Endometrial microvascular endothelial cells (primary cell): ENCODE measurements around the gene ZNF19. TPM values are rescaled to one million over a fixed set of nuclear protein-coding genes. Genes with fewer than 3 reads are reported as not detected.

Source experiments
- in situ Hi-C: cut with HindIII; loops from 2 replicates; pipeline ENCODE4 v1.10.0; 2017; ENCODE audit warnings: low sequenced_read_pairs, low pct_unique_long_range_greater_than_20kb; ENCODE audit errors: inconsistent ontology term
- total RNA-seq: library from RNA; depleted of rRNA; stranded (reverse); fragments of >200 nt; gene quantifications from one replicate; pipeline ENCODE4 v1.2.3, GENCODE V29; 2015; ENCODE audit errors: inconsistent ontology term

The ZNF19 gene
- total RNA-seq, 1 donor from 2014 or later: 0.37 TPM

DNA sequence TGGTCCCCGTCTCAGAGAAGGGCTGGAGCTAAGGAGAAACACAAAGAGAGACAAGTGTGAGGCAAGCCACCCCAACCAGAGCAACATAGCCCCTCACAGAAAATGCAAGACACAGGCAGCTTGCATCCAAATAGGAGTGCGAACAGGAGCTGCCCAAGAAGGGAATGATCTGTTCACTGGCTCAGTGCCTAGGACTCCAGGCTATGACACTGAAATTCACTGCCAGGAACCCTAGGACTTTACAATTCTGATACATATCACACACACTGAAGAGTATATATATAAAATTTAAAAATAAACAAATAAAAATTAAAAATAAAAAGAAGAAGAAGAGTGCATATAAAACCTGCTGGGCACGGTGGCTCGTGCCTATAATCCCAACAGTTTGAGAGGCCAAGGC lies 32.3 kb downstream of the ZNF19 start:
- in situ Hi-C loops: no loop called here

DNA sequence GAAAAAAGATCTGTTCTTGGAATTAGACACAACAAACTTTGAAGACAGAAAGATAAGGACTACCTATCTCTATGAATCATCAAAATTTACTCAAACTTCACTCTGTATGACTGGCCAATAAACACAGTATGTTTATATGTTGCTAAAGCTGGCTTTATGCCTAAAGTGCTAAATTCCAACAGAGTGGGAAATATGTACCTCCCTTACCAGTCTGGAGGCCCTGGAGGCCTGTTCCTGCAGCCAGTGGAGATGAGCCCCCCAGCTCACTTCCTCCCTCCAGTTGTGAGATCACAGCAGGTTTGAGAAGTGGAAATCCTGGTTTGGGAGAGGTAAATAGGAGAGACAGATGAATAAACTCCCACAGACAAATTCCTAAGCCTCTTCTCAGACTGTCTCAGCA lies 36.1 kb downstream of the ZNF19 start:
- in situ Hi-C loops: no loop called here

DNA sequence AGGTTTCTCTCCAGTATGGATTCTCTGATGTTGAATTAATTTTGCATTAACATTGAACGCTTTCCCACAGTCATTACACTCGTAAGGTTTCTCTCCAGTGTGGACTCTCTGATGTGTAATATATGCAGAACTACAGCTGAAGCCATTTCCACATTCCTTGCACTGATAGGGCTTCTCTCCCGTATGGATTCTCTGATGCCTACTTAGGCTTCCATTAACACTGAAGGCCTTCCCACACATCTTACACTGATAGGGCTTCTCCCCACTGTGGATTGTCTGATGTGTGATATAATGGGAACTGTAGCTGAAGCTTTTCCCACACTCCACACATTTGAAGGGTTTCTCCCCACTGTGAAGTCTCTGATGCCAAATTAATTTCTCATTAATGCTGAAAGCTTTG lies 40.1 kb downstream of the ZNF19 start:
- in situ Hi-C loops: no loop called here

- in situ Hi-C loops: no loop called here
Measured at GRCh38 chr16:71448274-71448866, 40.8 kb downstream of the ZNF19 start.

DNA sequence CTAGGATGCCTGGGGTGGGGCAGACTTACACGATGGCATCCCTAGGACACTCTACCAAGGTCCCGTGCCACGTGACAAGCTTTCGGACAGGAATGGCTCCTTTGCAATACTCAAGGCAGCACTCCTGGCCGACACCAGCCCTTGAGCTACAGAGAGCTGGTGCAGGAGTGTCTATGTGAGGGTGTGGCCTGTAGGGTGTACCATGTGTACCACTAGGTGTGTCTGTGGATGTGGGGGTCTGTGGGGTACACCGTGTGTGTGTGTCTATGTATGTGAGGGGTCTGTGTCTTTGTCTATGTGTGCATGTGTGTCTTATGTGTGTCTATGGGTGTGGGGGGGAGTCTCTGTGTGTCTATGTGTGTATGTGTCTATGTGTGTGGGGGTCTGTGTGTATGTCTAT lies 45.4 kb downstream of the ZNF19 start:
- in situ Hi-C loops: no loop called here

GRCh38 chr16:71442051-71442440 lies 47.1 kb downstream of the ZNF19 start, which contains the start of gene TLE7:
TLE7 (minus strand) TSS chr16:71442054; CDS start chr16:71433324, 8,730 bp downstream.
- in situ Hi-C loops: no loop called here

DNA sequence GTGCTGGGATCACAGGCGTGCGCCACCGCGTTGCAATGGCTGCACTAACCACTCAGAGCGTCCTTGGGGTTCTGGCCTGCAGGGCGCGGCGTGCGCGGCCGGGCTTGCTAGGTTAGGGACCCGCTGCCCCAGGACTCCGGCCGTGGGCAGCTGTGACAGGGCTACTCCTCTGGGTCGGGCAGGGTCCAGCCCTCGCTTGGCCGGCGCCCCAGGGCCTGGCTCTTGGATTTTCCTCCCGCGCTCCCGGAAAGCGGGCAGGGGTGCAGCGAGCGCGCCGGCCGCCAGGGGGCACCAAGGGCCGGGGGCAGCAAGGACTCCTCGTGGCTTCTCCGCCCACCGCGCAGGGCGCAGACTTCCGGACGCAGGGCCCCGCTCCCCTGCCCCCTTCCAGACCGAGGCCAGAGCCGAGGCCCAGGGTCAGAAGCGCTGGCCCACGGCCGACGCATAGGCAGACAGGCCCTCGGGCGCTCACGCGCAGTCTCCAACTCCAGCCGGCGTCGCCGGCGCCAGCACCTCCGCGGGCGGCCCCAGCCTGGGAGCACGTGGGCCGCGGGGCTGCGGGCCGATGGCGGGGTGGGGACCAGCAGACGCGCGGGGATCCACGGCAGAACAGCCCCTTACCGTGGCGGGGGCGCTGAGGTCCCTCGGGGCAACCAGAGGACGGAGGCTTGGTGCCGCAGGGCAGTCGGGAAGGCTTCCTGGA lies 47.6 kb downstream of the ZNF19 start:
- in situ Hi-C loops: no loop called here

DNA sequence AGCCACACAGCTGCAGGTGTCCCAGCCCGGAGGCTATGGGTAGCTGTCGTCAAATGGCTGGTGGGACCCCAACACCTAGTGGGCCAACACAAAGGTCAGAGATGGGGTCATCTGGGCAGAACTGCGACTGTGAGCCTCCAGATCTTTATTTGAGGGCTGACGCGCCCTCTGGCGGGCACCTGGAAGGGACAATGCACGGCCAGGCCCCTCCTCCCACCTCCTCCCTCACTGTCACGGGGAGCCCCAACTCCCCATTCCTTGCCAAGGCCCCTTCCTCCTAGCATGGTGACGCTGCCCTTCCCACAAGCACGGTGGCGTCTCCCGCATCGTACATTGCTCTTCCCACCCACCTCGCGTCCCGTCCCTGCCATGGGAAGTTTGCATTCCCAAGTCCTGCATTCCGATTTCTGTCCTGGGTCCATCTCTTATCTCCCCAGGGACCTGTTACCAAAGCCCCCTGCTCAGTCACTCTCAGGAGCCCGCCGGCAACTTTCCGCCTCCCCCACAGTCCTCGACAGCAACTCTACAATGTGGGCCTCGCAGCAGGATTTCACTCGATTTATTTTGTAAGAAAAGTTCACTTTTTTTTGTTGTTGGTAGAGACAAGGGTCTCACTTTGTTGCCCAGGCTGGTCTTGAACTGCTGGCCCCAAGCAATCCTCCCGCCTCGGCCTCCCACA lies 48.3 kb downstream of the ZNF19 start:
- in situ Hi-C loops: no loop called here

DNA sequence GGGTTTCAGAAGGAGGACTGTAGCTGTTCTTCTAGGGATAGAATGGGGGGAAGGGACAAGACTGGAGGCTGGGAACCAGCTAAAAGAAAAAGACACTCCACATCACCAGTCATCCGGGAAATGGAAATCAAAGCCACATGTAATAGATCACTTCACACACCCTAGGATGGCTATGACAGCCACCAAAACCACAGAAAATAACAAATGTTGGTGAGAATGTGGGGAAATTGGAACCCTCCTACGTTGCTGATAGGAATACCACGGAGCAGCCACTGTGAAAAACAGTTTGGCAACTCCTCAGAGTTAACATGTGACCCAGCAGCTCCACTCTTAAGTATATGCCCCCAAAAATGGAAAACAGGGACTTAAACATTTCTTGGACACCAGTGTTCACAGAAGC lies 49.6 kb downstream of the ZNF19 start:
- in situ Hi-C loops: no loop called here

DNA sequence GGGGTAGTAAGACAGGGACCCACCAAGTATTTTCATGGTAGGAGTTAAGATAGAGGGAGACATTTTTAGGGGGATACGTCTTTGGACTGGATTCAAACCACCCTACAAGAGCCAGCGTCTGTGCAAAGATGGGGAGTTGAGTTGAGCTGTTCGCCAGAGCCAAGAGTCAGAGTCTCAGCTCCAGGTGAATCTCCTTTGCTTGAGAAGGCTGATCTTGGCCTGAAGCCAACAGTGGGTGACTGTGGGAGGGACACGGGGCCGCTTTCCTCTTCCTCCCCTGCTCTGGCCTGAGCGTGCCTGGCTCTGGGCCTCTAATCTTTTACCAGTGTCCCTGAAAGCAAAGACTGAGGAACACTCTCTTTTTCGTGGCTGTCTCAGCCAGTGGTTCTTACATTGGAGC lies 52.7 kb downstream of the ZNF19 start:
- in situ Hi-C loops: no loop called here

GRCh38 chr16:71432906-71433305 lies 56.2 kb downstream of the ZNF19 start:
- in situ Hi-C loops: no loop called here

DNA sequence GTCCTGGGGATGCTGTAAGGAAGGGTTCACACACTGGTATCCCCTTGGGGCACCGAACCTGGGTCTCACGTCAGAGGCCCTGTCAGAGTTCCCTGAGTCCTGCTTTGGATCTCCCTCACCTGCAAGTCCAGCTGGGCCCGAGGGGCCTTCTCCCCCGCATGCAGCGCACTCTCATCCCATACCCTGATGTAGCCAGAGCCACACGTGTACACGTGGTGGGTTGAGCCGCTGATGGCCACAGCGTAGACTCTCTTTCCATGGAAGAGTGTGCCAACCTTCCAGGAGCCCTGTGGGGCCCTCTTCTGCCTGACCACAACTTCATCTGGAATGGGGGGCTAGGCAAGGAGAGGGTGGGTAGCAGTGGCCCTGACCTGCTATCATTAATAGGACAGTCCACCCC lies 57.1 kb downstream of the ZNF19 start:
- in situ Hi-C loops: no loop called here

DNA sequence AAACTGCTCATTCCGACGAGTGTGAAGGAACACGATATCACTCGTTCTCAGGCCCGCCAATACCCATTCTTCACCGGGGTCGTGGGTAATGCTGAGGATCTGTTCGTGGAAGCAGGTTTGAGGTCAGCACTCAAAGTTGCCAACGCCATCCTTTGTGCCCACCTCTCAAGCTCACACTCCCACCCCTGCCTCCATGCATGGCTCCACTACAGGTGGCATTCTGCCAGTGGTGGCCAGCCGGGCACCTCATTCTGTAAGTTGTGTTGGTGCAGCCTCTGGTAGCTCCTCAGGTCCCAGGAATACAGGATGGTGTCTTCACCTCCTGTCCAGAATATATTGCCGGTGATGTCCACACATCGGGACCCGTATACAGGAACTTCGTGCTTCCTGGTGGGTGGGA lies 57.9 kb downstream of the ZNF19 start:
- in situ Hi-C loops: no loop called here

GRCh38 chr16:71430744-71431143 lies 58.4 kb downstream of the ZNF19 start:
- in situ Hi-C loops: no loop called here

DNA sequence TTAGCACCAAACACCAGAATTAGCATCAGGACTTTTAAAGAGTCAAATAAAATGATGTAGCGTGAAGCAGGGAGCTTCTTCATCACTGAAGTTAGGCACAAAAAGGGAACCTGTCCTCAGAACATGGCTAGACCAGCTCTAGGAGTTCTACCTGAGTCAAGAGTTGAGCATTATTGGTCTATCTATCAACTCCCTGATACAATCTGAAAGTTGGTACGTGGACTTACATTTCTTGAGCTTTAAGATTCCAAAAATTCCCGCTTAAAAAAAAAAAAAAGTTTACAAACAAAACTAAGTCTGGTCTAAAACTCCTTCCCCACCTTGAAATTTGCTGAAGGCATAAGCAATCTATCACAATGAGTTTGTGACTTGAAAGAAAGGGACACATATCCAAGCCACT lies 59.5 kb downstream of the ZNF19 start:
- in situ Hi-C loops: no loop called here

GRCh38 chr16:71428883-71429282 lies 60.2 kb downstream of the ZNF19 start:
- in situ Hi-C loops: no loop called here

DNA sequence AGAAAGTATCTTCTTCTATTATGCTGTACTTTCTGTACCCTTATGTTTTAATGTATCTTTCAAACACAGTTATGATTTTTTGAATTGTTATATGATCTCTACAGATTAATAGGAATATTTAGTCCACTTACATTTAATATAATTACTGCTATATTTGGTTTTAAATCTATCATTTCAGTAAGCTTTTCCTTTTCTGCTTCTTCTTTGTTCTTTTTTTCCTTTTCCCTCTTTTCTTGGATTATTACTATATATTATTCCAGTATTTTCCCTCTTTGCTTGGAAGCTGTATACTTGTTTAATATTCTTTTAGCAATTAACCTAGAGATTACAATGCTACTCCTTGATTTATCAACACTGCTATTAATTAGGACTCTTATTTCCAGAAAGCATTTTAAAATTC lies 60.7 kb downstream of the ZNF19 start:
- in situ Hi-C loops: no loop called here

DNA sequence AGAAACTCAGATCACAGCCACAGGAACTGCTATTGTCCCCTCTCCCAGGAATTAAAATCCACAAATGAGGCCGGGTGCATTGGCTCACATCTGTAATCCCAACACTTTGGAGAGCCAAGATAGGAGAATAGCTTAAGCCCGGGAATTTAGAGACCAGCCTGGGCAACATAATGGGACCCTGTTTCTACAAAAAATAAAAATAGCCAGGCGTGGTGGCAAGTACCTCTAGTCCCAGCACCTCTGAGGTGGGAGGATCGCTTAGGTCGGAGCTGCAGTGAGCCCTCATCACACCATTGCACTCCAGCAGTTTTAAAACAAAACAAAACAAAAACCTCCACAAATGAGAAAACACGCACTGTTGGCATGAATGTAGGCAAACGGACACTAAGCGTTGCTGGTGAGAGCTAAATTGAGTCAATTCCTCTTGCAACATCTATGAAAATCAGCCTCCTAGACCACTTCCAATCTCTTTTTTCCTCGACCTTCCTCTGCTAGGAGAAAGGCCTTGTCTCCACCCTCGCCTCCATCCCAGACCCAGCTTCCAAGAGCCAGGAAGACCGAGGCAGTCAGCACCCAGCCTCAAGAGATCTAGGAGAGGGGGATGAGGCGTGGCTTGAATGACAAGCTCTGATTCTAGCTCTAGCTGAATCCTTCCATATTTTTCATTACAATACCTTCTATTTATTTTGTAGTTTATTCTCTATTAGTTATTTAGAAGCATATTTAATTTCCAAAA lies 62.1 kb downstream of the ZNF19 start:
- in situ Hi-C loops: no loop called here

- in situ Hi-C loops: no loop called here
Measured at GRCh38 chr16:71426069-71426879, 62.9 kb downstream of the ZNF19 start.
